Effector memory CD8-positive, alpha-beta T cell (primary cell): Measurements from ENCODE around the gene TFF3.

Source experiments
- ATAC-seq: fragments of 150-1000 bp; cut with Tn5 transposase; replicated peaks from 2 replicates; pipeline ENCODE4 v1.10.0; 2021; ENCODE audit warnings: mild to moderate bottlenecking, moderate library complexity
- DNase-seq, 3 experiments: peaks; one replicate each; pipeline ENCODE4 v3.0.0; 2021
- H3K27ac Mint-ChIP-seq, 2 donors: one replicate each; pipeline ENCODE4 v1.8.0; 2022; ENCODE audit warnings: mild to moderate bottlenecking in 2 of 2, mixed read lengths in 2 of 2, moderate library complexity in 2 of 2
- H3K27me3 Mint-ChIP-seq, 2 donors: one replicate each; pipeline ENCODE4 v1.8.0; 2022; ENCODE audit warnings: mixed read lengths in 2 of 2
- H3K36me3 Mint-ChIP-seq: one replicate; pipeline ENCODE4 v1.8.0; 2022; ENCODE audit warnings: mild to moderate bottlenecking, moderate library complexity, mixed read lengths; ENCODE audit not compliant: insufficient read depth
- H3K4me1 Mint-ChIP-seq, 2 donors: one replicate each; pipeline ENCODE4 v1.8.0; 2022; ENCODE audit warnings: low read depth in 2 of 2, mixed read lengths in 2 of 2
- H3K4me3 Mint-ChIP-seq, 2 donors: one replicate each; pipeline ENCODE4 v1.8.0; 2022; ENCODE audit warnings: mild to moderate bottlenecking in 2 of 2, mixed read lengths in 2 of 2, moderate library complexity in 2 of 2
- H3K9me3 Mint-ChIP-seq, 2 donors: one replicate each; pipeline ENCODE4 v1.8.0; 2022; ENCODE audit warnings: mixed read lengths in 2 of 2

TFF3 gene

DNA sequence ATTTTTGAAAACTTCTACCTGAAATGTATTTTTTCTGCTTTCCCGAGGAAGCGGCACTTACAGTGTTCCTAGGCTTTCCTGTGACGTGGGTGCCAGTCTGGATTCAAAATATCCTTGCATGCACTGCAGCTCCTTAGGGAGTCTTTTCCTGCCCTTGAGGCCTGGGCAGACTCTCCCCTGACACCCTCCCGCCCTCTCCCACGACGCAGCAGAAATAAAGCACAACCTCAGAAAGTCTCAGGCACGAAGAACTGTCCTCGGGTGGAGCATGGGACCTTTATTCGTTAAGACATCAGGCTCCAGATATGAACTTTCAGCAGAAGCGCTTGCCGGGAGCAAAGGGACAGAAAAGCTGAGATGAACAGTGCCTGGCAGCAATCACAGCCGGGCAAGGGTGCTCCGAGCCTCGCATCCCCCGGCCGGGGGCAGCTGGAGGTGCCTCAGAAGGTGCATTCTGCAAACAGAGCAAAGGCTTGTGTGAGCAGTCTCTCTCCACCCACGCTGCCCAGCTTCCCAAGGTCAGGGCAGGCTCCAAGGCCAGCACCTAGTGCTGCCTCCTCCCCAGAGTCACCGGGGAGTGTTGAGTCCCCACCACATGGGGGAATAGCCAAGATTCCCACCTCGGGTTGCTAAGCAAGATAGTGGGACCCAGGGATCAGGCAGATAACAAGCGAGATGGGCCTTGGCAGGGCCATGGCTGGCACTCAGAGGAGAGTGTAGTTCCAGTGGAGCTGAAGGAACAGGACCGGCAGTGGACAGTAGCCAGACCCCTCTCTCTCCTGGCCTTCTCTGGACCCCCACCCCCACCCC, 3.2 kb downstream of the TFF3 start:
- DNase-seq = no peak
- H3K36me3 Mint-ChIP-seq = peaks cover 5% of the 10 kb centered on the region
- H3K27ac Mint-ChIP-seq = no peak overlapping the region
- peaks cover 0 to 5% of the 10 kb centered on the region in 2 donors for H3K4me1 Mint-ChIP-seq
- ATAC-seq = no peak
- peaks cover 1 to 20% of the 10 kb centered on the region in 2 donors for H3K27me3 Mint-ChIP-seq
- H3K4me3 Mint-ChIP-seq = no peak overlapping the region
- H3K9me3 Mint-ChIP-seq = no peaks in the 10 kb centered on the region

DNA sequence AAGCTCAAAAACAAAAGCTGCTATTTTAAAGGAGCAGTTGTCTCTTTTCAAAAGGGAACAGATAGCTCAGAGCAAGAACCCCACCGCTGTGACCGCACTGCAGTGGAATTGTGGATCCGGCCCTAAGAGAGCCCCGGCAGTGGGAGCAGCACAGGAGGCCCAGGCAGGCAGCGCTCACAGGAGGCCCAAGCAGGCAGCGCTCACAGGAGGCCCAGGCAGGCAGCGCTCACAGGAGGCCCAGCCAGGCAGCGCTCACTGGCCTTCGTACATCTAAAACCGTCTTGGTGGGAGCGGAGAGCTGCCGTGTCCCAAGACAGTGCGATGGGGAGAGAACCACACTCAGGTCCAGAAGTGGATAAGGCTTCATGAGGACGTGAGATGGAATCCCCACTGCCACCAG, 4.0 kb downstream of the TFF3 start:
- peaks cover 0 to 5% of the 10 kb centered on the region in 2 donors for H3K4me1 Mint-ChIP-seq
- H3K9me3 Mint-ChIP-seq = no peaks in the 10 kb centered on the region
- ATAC-seq (no peak), DNase-seq (no peak)
- H3K4me3 Mint-ChIP-seq = no peak overlapping the region
- no peak overlapping the region for H3K27ac Mint-ChIP-seq
- peaks cover 9% of the 10 kb centered on the region for H3K36me3 Mint-ChIP-seq
- peaks cover 8 to 28% of the 10 kb centered on the region in 2 donors for H3K27me3 Mint-ChIP-seq

DNA sequence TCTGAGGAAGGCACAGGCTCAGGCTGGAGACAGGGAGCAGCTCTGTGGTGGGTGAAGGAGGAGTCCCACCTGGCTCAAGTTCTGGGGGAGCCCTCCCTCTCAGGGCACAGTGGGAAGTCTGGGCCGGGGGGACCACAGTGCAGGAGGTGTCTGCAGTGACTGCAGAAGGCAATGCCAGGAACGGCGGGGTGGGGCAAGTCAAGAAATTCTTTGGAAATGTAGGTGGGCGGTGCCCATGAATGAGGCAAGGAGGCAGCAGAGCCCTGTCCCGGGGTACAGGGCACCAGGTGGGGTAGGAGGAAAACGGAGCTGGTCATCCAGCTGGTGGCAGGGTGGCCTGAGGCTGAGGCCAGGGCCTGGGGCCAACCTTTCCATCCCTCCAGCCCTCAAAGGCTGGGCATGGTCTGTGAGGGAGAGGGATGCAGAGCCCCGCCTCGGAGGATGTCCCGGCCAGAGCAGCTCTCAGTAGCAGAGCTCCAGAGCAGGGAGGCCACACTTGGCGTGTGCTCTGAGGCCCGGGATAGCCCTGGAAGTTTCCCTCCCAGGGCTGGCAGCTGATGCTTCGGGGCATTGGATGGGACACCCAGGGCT, 4.7 kb downstream of the TFF3 start:
- DNase-seq (no peak), ATAC-seq (no peak)
- Mint-ChIP-seq H3K27ac (no peak overlapping the region), H3K36me3 (peaks cover 9% of the 10 kb centered on the region), H3K27me3 (peaks cover 8 to 35% of the 10 kb centered on the region in 2 donors), H3K4me1 (peaks cover 0 to 5% of the 10 kb centered on the region in 2 donors), H3K4me3 (no peak overlapping the region), H3K9me3 (no peaks in the 10 kb centered on the region)

DNA sequence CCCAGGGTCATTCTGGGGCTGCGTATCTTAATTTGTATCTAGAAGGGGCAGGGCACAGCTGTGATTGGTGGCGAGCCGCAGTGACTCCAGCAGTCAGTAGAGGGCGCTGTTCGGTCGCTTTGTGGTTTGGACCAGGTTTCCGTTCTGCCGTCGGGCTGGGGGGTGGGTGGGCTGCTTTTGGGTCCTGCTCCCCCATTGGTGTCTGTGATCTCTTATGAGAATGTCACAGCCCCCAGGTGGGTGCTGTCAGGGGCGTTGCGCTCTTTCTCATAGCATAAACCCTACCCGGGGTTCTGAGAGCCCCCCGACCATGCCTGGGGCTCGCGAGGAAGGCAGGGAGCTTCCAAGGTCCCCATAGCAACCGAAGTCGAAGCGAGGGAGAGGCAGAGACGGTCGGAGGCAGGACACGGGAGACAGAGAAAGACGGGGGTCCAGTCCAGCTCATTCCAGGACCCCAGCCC, 5.4 kb downstream of the TFF3 start:
- H3K4me3 Mint-ChIP-seq = no peak overlapping the region
- peak; percentile 68 to 73 (median 71) for DNase-seq
- H3K27ac Mint-ChIP-seq = no peak overlapping the region
- H3K9me3 Mint-ChIP-seq = no peaks in the 10 kb centered on the region
- peaks cover 8 to 37% of the 10 kb centered on the region in 2 donors for H3K27me3 Mint-ChIP-seq
- ATAC-seq = peak; percentile 81
- H3K36me3 Mint-ChIP-seq = peaks cover 9% of the 10 kb centered on the region
- peaks cover 0 to 5% of the 10 kb centered on the region in 2 donors for H3K4me1 Mint-ChIP-seq

DNA sequence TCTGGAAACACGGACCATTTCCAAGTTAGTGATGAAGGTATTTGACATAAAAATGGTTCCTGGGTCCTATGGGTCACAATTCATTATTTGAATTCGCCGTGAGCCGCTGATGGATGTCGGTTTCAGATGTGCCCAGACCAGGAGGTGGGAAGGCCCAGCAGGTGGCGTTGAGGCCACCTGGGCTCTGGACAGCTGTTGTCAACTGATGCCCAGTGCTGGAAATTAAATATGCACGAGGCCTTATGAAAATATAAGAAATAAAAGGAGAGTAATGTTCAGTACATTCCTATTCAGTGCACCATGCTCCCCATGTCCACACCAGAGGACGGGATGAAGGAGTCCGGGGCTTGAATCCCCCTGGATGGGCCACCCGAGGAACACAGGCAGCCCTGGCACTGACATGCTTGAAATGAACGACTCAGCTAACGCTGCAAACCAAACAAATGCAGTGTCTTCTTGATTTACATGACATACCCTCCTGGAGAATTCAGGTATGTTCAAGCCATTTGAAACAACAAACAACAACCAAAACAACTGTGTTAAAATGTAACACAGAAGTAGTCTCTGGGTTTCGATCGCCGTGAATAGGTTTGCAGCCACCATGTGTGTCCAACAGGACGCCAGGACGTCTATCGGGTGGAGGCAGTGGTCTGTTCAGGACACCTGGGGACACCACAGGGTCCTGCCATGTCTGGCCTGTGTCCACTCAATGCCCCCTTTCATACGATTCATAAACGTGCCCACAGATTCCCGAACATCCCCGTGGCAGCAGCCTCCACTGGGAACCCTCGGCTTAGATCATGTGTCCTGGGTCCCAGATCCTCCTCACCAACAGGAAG, 6.1 kb downstream of the TFF3 start:
- Mint-ChIP-seq H3K4me1 (peaks cover 2 to 5% of the 10 kb centered on the region in 2 donors), H3K9me3 (no peaks in the 10 kb centered on the region), H3K4me3 (no peak overlapping the region), H3K36me3 (peaks cover 9% of the 10 kb centered on the region), H3K27ac (no peak overlapping the region), H3K27me3 (peaks cover 8 to 37% of the 10 kb centered on the region in 2 donors)
- DNase-seq (no peak), ATAC-seq (no peak)

DNA sequence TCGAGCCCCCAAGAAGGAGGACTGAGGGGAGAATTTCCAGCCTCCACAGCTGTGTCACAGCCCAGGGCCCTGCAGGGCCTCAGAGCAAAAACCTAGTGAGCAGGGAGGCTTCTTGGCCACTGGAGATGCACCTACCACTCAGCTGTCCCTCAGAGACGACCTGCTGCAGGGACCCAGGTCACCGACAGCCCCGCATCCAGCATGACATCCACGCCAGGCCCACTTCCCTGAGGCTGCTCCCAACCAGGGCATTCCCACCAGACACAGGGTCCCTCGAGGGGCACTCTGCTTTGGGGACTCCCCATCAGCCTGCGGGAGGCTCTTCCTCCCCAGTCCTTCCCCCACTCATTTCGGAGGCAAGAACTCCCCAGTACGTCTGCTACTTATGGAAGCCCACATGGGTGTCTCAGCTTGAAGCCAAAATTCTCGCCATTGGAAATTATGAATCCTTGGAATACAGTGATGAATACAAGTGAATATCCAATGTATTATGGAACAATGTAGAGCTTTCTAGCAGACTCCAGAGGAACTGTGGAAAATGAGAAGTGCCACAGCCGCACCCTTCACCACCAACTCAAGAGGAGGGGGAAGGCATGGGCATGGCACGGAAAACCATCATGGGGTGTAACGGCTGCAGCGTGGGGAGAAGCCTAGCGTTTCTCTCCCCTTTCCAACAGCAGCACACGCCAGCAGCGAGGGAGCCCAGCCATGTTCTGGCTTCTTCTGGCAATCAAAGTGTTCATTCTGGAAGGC, 6.9 kb downstream of the TFF3 start:
- DNase-seq (no peak), ATAC-seq (no peak)
- Mint-ChIP-seq H3K36me3 (peaks cover 9% of the 10 kb centered on the region), H3K9me3 (no peaks in the 10 kb centered on the region), H3K4me3 (no peak overlapping the region), H3K4me1 (peaks cover 3 to 5% of the 10 kb centered on the region in 2 donors), H3K27ac (no peak overlapping the region), H3K27me3 (peaks cover 8 to 37% of the 10 kb centered on the region in 2 donors)

DNA sequence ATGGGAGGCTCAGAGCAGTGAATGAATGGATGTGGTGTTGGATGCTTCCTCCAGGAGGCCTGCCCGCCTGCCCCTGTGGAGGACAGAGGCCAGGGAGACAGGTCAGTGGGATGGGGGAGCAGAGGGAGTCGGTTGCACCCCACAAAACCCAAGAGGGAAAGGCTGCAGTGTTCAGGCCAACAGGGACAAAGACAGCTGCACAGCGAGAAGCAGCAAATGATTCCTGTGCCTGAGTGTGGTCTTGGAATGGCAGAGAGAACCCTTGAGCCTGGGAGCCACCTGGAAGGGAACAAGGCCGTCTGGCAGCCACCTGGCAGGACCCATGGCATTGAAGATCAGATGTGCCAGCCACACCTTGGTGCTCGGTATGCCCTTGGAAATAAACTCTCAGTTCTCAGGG, 8.1 kb downstream of the TFF3 start:
- Mint-ChIP-seq H3K4me1 (peaks cover 3 to 5% of the 10 kb centered on the region in 2 donors), H3K27ac (no peak overlapping the region), H3K27me3 (peaks cover 8 to 37% of the 10 kb centered on the region in 2 donors), H3K9me3 (no peaks in the 10 kb centered on the region), H3K4me3 (no peak overlapping the region), H3K36me3 (peaks cover 9% of the 10 kb centered on the region)
- DNase-seq (no peak), ATAC-seq (no peak)

DNA sequence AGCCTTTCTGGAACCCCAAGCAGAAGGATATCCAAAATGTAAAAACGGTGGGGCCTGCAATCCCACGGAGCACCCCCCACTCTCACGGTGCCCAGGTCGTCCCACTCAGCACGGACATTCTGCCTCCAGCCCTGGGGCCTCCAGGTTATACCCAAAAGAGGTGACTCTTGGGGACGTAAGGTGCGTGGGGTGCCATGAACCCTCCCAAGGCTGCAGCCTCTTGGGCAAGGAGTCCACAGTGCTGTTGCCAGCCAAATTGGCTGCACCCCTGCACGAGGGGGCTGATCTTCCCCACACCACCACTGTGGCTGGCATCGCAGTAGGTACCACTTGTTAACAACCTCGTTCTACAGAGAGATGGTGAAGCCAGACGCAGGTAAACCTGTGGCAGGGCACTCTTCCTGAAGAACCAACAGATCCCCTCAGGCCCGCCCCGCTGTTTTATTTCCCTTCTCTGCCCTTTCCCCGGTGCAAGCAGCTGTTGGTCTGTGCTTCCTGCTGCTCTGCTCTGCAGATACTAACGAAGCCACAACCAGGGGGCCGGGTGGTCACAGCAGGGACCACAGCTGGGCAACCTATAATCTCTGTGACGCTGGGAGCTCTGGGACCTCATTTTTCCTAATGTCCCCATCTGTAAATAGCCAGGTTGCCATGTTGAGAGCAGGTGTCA, 8.7 kb downstream of the TFF3 start:
- no peak for DNase-seq
- no peak overlapping the region for H3K4me3 Mint-ChIP-seq
- H3K9me3 Mint-ChIP-seq = no peaks in the 10 kb centered on the region
- ATAC-seq = no peak
- H3K4me1 Mint-ChIP-seq = peaks cover 3 to 5% of the 10 kb centered on the region in 2 donors
- H3K27ac Mint-ChIP-seq = no peak overlapping the region
- peaks cover 8 to 37% of the 10 kb centered on the region in 2 donors for H3K27me3 Mint-ChIP-seq
- H3K36me3 Mint-ChIP-seq = peaks cover 9% of the 10 kb centered on the region

DNA sequence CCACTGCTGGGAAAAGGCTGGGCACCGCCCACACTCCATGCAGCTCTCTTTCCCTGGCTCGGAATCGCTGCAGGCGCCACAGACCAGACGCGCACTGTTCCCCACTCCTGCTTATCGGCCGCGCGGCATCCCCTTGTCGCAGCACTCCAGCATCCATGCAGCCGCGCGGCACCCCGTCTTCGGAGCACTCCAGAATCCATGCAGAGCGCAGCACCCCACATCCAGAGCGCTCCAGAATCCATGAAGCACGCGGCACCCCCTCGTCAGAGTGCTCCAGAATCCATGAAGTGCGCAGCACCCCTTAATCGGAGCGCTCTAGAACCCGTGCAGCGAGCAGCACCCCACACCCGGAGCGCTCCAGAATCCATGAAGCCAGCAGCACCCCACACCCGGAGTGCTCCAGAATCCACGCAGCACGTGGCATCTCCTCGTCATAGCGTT, 9.5 kb downstream of the TFF3 start:
- DNase-seq (no peak), ATAC-seq (no peak)
- H3K9me3 Mint-ChIP-seq = no peaks in the 10 kb centered on the region
- H3K27ac Mint-ChIP-seq = no peak overlapping the region
- peaks cover 9% of the 10 kb centered on the region for H3K36me3 Mint-ChIP-seq
- H3K4me1 Mint-ChIP-seq = peaks cover 3 to 5% of the 10 kb centered on the region in 2 donors
- H3K4me3 Mint-ChIP-seq = no peak overlapping the region
- peaks cover 8 to 37% of the 10 kb centered on the region in 2 donors for H3K27me3 Mint-ChIP-seq

DNA sequence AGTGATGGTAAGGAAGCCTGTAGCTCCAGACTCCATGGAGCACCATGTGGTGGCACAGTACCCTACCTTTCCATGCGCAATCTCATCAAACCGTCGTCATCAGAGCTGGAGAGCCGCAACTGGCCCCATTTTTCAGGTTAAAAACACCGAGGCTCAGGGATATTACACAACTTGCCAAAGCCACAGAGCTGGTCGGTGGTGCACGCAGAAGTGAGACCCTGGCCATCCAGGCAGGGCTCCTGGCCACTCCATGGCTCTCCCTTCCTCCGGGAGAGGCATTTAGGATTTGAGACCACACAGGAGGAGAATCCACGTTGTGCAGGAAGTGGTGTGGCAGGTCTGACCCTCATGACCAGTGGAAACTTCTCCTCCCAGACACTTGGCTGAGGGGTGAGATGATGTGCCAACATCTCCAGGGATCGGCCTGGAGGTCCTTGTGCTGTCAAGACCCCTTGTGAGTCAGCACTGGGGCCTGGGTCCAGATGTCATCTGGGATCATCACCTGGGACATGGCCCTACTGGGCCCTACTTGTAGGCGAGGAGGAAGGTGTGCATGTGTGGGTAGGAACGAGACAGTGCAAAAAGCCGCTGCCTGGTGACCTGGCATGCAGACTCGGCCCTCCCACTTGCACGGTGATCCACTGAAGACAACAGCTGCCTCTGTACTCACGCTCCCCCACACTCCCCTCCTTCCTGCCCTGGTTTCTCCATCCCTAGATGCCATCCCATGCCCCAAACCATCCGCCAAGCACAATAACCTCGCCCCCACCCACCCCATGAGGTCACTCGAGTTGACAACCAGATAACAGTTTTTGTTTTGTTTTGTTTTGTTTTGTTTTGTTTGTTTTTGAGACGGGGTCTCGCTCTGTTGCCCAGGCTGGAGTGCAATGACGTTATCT, 10.4 kb downstream of the TFF3 start:
- Mint-ChIP-seq H3K9me3 (no peaks in the 10 kb centered on the region), H3K4me3 (no peak overlapping the region), H3K4me1 (peaks cover 3 to 4% of the 10 kb centered on the region in 2 donors), H3K27ac (no peak overlapping the region), H3K27me3 (peaks cover 8 to 37% of the 10 kb centered on the region in 2 donors), H3K36me3 (peaks cover 9% of the 10 kb centered on the region)
- no peak for ATAC-seq
- DNase-seq = no peak

DNA sequence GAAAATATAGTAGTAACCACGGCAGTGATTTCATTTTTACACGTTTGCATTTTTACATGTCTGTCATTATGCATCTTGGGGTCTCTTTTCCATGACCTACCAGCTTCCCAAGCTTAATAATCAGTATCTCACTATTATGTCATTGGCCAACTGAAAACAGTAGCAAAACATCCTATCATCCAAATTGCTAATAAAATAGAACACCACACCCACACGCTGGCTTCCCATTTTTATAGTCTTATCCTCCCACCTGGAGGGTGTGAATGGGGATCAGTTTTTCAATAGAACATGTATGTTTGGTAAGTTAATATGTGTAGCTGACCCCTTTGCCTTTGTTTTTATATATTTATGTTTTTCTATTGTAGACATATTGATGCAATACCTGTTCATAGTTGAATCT, 11.8 kb downstream of the TFF3 start:
- Mint-ChIP-seq H3K36me3 (peaks cover 4% of the 10 kb centered on the region), H3K4me3 (no peak overlapping the region), H3K27me3 (peaks cover 8 to 32% of the 10 kb centered on the region in 2 donors), H3K9me3 (no peaks in the 10 kb centered on the region), H3K27ac (no peak overlapping the region), H3K4me1 (peaks cover under 1 to 3% of the 10 kb centered on the region in 2 donors)
- DNase-seq (no peak), ATAC-seq (no peak)

DNA sequence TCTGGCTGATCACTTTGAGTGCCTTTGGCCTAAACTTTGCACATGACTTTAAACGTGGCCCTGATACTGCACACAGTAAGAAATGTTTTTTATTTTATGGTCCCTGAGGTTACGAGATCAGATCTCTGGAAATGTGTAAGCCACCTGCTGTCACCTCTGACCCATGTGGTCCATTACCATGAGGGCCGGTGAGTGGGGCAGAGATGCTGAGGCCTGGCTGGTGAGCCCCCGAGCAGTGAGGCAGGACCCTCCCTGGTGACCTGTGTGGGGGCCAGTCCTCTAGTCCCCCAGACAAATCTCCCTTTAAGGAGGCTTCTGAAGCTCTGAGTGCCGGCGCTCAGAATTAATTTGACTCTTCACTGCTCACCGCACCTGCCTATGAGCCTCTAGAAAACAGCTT, 12.4 kb downstream of the TFF3 start:
- Mint-ChIP-seq H3K4me3 (no peak overlapping the region), H3K4me1 (peaks cover 3% of the 10 kb centered on the region in 2 donors), H3K9me3 (no peaks in the 10 kb centered on the region), H3K36me3 (peaks cover 4% of the 10 kb centered on the region), H3K27me3 (peaks cover 8 to 25% of the 10 kb centered on the region in 2 donors), H3K27ac (no peak overlapping the region)
- ATAC-seq (no peak), DNase-seq (no peak)
